Activated T-helper 9 cell treated with anti-CD3 and anti-CD28 coated beads, Interleukin-2, amount 50 U/mL, for 16 hours (primary cell): ENCODE results near the gene ITGA6.
A peak's percentile ranks its signal among the peaks of the same experiment; 100 is the strongest.

ENCODE experiments used
- DNase-seq: peaks from one replicate; pipeline ENCODE4 v3.0.0-alpha.2; 2020; ENCODE audit warnings: low read depth

ITGA6 gene

GRCh38 chr2:172427256-172427989 lies at the start of gene ITGA6:
ITGA6 (plus strand) TSS chr2:172427586.
- peak; percentile 73 for DNase-seq

- no peak for DNase-seq
Observed at GRCh38 chr2:172380436-172381274, 46.7 kb upstream of the ITGA6 start.

DNA sequence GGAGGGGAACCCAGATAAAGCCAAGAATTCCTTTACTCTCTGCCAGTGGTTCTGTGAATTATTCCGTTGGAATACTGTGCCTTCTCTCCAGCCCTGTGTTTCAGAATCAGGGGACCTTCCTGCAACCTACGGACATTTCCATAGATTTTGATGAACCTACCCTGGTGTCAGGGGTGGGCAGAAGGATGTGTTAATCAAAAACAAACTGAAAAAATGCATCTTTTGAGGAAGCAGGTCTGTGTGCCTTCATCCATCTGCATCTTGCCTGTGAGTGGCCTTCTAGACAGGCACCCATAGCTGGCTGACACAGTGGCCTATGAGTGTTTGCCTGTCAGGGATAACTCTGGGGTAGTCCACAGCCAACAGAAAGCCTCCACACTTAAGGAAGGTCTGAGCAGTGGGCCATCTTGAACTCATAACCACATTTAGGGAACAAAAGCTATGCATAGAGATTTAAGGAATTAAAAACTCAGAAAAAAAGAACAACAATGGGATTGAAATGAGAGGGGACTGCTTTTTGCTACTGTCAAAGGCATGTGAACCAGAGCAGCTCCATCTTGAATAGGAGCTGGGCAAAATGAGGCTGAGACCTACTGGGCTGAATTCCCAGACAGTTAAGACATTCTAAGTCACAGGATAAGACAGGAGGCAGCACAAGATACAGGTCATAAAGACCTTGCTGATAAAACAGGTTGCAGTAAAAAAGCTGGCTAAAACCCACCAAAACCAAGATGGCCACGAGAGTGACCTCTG lies 45.9 kb upstream of the ITGA6 start:
- DNase-seq = no peak

GRCh38 chr2:172387361-172387760 lies 40.0 kb upstream of the ITGA6 start:
- DNase-seq = no peak

DNA sequence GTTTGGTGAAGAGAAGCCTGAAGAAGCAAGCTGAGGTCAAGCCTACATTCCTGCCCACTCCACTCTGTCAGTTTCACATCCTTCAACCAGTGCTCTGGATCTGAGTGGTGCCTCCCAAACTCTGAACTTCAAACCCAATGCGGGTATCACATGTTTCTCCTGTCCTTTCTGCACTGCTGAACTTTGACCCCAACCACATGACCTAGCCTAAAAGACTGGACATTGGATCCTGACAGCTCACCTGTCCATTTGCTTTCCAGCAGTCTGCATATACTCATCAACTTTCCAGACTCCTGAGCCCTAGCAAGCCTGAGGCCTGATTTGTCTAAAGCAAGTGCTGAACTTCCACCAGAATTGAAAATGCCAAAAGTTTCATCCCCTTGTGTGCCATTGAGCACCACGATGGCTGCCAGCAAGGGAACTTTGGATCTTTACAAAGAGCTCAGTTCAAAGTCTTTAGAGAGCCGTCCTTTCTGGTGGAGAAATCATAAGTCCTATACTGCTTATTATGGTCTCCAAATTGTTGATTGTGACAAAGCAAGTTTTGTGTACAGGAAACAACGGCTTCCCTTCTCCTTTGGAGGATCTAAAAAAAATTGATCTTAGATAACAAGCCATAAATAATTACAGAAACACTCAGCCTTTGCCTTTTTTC lies 37.6 kb upstream of the ITGA6 start:
- no peak for DNase-seq

GRCh38 chr2:172394002-172394401 lies 33.4 kb upstream of the ITGA6 start:
- no peak for DNase-seq

GRCh38 chr2:172395503-172395902 lies 31.9 kb upstream of the ITGA6 start:
- DNase-seq = no peak

DNA sequence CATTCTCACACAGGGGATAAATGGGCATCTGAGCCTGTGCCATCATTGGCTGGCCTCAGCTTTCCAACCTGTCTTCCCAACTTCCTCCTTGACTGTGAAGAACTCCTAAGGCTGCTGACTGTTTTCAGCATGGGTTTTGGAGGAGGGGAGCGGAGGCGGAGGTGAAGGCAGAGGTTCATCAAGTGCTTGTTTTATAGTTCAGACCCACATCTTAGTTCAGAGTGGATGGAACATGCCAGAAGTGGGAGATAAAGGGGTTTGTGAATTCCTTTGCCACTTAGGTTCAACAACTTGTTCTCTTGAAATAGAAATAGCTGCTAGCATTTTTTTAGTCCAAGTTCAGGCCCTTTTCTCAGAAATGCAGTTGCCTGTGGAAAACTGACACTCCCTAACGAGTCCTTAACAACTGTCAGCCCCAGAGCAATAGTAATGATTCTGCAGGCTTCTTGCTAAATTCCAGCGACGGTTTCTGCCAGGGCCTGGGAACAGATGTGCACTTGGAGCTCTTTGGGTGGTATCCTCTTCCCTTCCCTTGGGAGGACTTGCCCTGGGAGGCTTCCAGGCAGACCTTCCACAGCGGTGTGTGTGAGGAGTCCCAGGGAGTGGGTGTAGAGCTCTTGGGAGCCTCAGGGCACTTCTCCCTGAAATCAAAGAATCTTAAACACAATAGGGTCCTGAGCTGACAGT lies 30.1 kb upstream of the ITGA6 start:
- DNase-seq = no peak

DNA sequence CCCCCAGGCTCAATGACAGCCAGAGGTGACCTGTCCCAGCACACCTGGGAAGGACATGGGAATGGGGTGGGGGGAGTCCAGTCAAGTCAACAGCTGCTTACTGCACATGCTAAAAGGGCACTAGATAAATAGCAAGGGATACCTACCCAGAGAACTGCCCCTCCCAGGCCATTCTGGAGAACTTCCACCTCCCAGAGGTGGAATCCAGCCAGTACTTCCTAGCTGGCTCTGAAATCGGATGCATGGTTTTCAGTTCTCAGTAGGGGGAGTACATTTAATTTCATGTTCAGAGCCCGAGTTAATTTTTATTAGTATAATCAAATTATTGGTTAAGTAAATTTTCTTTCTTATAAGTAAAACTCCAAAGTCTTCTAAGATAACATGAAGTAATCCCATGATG lies 28.9 kb upstream of the ITGA6 start:
- DNase-seq = no peak

GRCh38 chr2:172399765-172400164 lies 27.6 kb upstream of the ITGA6 start:
- DNase-seq = no peak

GRCh38 chr2:172402198-172402597 lies 25.2 kb upstream of the ITGA6 start:
- no peak for DNase-seq

DNA sequence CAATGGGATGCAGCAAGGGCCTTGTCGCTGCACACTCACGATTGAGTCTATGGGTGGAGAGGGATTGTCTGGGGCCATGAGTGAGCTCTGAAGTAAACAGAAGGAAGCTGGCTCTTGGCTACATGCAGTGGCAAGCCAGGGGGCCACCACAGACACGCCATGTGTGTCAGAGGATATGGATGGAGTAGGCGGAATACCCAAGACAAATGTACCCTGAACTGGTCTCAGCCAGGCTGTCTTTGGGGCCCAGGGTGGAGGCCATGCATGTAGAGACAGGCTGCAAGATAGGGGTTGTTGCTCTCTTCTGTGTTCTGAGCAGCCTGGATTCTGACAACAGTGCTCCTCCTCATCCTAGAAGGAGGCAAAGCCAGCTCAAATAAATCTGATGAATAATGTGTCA lies 24.0 kb upstream of the ITGA6 start:
- no peak for DNase-seq

DNA sequence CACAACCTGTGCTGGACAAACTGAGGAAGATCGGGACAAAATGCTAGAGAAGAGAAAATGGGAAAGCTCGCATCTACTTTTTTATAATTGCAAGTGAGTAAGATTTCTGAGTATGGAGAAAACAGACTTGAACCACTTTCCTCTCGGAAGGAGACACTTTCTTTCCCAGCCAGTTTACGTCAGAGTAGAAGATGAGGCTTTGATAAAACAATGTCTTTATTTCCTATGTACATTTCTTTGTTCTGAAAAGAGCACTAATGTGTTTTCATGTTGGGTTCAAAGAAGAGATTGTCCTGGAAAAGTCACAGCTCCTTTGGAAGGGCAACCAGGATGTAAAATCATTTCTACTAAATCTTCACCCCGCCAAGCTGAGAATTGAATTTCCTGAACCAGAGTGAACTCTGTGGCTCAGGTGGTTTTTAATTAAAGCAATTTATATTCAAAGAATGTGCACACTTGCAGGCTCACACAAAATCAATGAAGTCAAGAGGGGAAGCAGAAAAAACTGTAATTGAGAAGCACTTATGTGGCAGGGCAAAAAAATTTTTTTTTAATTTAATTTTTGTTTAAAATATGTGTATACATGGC lies 23.4 kb upstream of the ITGA6 start:
- no peak for DNase-seq

DNA sequence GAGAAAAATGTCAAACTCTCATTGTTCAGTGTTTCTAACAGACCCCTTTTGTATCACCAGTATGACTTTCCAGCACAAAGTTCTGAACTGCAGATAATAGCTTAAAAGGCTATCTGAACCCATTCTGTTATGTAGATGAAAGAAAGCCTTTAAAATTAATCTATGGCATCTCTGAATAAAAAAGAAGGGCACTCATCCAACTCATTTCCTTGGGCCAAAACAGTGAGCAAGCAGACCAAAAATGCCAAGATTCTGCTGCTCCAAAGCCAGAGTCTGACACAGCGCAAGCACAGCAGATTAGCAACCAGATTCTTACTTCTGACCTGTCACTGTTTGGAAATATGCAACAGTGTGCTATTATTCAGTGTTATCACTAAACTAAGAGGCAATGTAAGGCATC lies 22.6 kb upstream of the ITGA6 start:
- DNase-seq = no peak

DNA sequence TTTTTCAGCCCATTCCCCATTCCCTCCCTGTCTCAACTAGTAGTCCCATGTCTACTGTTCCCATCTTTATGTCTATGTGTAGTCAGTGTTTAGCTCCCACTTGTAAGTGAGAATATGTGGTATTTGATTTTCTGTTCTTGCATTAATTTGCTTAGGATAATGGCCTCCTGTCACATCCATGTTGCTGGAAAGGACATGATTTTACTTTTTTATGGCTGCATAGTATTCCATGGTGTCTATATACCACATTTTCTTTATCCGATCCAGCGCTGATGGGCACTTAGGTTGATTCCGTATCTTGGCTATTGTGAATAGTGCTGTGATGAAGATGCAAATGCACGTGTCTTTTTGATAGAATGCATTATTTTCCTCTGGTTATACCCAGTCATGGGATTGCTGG lies 21.7 kb upstream of the ITGA6 start:
- no peak for DNase-seq

- no peak for DNase-seq
Observed at GRCh38 chr2:172408143-172408766, 19.1 kb upstream of the ITGA6 start.

DNA sequence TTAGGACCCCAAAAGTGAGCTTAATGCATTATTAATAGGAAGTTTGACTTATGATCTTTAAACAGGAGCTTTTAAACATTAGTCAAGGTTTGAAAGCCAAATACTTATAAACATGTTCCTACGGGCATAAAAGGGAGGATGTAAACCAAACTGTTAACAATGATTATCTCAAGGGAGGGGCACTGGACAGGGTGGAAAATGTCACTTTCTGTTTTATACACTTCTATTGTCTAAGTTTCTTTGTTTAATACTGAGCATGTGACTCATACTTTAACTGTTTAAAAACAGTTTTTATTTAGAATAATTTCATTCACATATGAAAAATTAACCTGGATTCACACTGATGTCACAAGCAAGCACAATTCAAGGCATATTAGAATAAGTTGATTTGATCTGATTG lies 18.3 kb upstream of the ITGA6 start:
- DNase-seq = no peak

GRCh38 chr2:172412984-172413492 lies 14.3 kb upstream of the ITGA6 start:
- DNase-seq = no peak

DNA sequence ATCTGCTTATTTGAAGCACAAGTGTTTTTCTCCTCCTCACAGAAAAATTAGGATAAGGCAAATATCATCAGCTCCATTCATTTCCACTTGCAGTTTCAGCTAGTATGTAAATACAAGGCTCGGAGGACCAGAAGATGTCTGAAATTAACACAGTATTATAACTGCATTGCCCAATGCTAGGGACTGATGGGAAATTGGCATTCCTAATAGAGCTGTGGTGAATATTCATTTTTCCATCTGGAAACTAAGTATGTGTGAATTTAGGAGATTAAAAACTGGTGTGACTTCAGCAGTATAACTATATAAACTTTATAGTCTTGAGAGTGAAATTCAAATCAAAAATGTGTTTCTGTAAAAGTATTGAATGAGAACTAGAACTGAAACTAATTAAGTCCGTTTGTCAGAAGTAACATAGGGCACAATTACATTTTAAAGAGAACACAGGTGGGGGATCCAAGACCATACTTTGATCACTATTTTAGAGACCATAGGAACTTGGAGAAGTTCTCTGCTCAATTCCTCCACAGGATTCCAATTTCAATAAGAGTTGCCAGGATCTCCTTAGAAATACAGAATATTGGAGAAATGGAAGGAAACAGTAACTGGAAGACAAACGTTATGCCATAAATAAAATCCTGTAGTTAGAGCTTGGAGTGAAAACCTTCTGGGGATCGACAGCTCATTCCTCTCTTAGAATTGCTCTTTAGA lies 12.1 kb upstream of the ITGA6 start:
- DNase-seq = no peak

DNA sequence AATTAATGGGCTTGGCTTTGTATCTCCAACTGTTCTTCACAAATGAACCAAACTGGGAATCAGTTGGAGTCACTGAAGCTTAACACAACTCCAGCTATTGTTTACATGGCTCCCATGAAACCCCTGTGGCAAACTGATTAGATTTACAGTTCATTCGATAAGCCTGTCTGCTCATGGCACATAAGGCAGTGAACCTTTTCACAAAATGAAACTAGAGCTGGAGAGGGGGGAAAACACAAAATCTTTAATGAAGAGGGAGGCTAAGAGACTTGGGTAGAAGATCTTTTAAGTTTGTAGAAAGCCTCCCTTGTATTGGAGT lies 11.6 kb upstream of the ITGA6 start:
- DNase-seq = no peak
